GM19438 (cell line): ENCODE data around the gene DUSP14.
"Not testable (repeated sequence)": the region's sequence is repeated elsewhere in the genome, so short reads cannot be mapped to it uniquely, and the experiment has no call there.

Source experiments
- ATAC-seq: cut with Tn5 transposase; IDR thresholded peaks from one replicate; pipeline ENCODE4 v1.9.1; 2021; ENCODE audit warnings: low read depth; ENCODE audit not compliant: unreplicated experiment

Gene DUSP14

DNA sequence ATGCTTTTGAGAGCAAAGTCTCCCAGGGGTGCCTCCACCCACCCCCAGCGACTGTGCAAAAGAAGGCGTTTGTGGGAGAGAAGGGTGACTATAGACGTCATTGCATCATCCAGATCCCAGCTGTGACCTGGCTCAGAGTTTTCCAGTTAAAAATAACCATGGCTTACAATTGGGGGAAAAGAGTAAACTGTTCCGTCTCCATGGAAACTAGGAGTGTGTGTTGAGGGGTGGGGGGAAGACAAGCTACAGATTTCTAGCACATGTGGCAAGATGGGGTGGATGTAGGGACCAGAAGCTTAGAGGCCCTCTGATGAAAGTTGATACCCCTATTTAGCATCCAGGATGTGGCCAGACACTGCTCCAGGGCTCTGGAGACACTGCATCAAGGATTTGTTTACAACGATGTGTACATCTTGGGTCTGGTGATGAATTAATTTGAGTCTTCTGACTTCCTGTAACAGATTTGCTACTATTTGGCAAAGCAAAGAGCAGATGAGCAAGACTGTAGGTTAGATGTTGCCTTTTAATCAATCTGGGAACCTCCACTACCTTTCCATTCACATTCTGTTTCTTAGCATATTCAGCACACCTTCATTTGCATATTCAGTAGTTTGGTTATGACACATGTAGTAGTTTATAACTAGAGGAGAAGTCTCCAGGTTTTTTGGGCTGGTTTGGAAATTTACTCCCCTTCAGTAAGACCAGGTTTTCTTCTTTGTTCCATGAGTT is 6.2 kb upstream of the DUSP14 start:
- ATAC-seq: no peak

DNA sequence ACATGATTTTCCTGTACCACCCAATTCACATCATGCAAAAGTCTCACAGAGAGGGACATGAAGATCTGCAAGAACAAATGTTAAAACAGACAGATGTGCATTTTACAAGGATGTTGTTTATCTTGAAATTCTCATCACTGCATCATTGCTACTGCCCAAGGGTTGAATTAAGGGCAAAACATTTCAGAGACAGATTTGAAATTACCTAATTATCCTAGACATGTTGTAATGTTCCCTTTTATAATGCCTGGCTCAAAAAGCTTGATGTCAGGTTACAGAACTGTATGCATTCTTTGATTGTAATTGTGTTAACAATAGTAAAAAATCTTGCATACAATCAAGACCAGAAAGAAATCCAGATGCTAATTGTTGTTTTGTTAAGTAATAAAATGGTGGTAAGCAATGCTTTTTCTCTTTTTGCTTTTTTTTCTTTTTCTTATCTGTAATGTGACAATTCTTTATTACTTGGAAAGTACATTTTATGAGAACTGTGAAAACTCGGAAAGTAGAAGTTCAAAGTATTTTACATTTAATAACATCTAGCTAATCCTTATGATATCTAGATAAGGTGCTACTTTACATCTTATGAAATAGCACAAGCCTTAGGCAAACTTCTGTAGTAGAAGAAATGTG is 3.6 kb upstream of the DUSP14 start:
- ATAC-seq: no peak

DNA sequence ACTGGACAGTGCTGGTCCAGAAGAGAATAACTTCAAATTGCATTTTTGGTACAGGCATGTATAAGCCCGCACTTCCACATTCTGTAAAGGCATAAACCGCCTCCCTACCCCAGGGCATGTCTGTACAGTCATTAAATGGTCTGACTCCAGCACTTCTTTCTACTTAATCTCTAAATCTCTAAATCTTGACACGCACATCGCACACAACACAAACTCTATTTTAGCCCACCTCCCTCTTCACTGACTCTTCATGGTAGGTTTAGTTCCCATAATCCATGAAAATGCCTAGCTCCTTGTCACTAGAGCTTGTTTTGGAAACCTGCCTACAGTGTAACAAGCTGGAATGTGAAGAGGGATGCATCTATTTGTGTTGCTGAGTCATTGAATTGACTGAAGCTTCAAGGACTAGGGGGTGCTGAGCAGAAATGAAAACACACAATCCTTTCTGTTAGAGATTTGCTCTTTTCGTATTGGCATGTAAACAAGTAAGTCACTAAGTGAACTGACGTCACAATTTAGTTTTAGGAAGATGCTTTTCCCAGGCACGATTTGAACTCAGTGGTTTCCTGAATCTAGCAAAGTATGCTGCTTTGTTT is 1.6 kb upstream of the DUSP14 start:
- ATAC-seq: no peak

DNA sequence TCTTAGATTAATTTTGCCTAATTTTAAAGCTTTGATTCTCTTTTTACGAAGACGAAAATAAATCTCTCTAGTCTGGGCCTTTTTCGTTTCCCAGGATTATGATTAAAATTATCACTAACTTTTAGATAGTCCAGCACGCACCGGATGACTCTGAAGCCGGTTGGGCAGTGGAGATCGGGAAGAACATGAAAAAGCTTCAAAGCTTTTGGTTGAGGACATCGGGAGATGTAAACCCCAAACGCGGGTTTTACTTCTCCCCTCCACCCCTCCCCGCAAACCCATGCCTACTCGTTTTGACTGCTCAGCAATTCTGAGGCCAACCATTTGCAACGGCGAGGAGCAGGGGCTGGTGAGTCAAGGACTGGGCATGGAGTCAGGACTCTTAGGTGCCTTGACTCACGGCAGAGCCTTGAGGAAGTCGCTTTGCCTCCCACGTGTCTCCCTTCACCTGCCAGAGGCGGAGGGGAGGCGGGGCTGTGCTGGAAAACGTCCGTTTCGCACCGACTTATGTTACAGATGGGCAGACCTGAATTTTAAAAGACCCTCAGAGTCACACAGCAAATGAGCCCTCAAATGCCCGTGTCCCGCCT is 989 bp upstream of the DUSP14 start:
- no peak for ATAC-seq

DNA sequence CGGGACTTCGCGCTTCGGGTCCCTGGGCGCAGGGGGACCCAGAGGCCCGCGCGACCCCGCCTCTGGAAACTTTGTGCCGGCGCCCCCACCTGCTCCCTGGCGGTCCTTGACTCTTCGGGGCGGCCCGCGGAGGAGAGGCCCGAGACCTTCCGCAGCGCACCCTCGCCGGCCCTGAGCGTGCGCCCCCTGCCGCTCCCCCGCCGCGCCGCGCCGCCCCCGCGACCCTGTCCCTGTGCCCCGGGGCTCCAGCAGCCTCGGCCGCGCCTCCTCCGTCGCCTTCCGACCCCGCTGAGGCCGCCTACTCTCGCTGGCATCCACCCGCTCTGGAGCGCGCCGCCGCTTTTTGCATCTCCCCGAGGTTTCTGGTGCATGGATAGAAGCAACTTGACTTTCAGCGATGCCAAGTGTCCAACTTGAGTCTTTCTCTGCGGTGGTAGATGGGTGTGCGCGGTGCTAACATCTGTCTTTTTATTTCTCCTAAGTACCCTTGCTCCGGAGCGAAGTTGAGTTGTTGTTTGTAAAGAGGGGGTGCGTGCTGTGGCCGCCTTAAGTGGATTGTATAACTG is 414 bp downstream of the DUSP14 start:
- peak; percentile 51 for ATAC-seq

DNA sequence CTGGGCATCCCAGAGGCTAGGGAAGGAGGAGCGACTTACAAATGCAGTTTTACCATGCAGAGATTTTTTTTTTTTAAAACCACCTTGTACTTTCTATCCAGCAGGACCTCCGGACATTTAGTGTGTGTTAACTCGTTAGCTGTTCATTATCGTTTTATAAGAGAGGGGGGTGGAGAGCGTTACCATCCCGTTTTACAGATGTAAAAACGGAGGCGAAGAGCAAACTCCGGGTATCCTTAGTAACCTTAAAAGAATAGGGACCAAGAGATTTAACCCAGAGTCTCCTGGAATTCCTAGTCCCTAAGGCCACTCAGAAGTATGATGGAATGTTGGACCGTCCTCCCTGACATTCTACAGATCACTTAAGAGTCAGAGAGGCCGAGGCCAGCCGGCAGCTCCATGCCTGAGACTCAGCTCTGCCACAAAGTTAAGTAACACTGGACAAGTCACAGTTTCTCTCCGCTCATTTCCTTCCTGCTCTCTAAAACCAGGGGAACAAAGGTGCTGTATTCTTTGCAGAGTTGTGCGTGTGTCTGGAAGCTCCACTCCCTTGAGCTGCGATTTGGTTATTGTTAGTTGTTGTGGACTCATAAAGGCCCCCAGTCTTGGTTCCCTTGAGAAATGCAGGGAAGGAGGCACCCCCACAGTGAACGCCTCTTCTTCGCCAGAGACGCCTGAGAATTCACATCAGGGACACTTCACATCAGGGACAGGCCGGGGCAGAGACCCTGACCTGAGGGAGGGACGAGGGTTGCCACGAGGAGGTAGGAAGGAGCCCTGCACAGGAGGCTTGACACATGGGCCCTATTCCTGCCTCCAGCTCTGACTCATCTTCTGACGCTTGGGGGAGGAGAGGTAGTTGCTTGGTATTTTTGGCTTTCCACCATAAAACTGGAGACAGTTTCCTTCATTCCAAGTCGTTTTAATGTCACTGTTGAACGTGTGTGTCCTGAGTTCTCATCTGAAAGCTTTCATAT is 1.2 kb downstream of the DUSP14 start:
- ATAC-seq: no peak

DNA sequence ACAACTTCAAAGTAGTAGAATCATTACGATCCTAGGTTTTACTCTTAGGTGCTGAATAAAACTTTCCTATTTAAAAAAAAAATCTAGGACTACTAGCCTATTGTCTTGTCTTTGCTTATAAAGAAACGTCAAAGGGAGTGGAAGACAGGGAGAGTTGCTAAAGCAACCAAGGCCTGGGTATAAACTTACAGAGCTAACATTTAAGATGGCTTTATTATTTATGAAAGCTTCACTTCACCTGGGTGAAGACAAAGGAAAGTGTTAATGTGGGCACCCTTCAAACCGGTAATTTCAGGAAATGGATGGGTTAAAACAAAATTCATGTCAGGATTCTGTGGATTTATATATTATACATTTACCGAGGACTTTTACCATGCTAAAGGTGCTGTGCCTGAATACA is 2.5 kb downstream of the DUSP14 start:
- ATAC-seq: no peak

DNA sequence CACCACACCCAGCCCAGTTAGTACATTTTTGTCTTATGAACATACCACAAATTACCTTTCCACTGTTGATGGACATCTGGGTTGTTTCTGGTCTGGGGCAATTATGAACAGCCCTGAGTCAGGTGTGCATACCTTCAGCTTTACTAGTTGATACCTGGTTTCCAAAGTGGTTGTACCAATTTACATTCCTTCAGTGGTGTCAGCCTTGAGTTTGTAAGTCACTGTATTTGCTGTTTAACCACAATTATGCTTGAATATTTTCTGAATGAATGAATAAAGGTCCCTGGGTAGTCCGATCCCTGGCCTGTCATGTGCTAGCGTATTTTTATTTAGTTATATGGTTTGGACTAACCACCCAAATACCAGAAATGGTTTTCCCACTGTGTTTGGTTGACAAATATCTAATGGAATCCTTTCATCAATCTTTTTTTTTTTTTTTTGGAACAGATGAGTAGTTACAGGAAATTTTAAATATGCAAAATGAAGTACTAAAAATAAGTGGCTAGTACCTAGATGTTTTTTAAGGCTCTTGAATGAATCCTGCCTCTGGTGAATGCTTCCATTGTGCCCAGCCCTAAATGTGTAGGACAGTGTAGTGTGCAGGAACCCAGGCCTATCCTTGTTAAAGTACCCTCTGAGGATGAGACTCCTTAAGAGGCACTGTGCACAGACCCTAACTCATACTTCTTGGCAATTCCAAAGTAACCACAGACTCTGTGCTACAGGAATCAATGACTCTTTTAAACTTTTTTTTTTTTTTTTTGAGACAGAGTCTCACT is 3.7 kb downstream of the DUSP14 start:
- ATAC-seq: no peak

DNA sequence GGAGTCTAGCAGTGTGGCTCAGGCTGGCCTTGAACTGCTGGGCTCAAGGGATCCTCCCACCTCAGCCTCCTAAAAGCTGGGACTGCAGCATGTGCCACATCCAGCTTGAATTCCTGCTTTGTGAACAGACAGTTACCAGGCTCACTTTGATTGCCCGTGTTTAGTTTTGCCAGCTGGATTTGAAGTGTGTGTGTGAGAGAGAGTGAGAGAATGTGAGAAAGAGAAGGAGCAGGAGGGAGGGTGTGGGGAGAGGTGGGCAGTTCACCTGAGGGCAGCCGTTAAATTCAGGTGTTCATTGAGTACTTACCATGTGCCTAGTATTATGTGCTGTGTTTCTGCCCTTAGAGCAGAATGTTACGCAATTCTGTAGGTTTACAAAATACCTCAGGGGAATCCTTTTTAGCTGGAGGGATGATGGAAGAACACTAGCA is 4.7 kb downstream of the DUSP14 start:
- no peak for ATAC-seq

DNA sequence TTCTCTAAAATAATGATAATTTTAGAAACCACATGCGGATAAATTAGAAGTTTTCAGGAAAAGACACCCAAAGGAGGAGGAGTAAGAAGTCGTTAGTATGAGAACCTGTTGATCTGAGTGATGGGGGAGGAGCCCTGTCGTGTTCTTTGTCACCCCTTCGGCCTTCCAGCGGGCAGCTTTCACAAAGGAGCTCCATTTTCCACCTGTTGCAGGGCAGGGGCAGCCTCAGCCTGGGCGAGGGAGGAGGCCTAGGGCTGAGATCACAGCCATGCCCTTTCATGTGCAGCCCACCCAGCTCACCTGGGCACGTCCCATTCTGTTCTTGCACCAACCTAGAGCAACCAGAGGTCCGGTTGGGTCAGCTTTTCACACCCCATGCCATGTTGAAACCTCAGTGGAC is 5.3 kb downstream of the DUSP14 start:
- no peak for ATAC-seq

DNA sequence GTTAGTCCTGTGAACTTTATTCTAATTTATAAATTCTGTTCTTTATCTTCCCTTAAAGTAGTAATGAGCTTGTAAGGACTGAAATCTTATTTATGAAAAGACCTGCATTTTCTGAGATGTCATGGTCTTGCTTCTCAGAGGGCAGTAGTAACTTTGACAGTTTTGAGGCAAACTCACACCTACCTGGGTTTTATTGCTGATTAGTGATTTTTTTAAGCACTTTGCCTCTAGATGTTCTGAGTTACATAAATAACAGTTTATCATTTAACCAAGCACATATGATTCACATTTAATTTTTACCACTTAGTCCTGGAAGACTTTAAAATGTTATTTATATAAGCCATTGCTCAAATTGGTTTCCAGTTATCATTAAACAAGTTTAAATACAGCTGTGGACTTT is 10.7 kb downstream of the DUSP14 start:
- ATAC-seq: no peak

DNA sequence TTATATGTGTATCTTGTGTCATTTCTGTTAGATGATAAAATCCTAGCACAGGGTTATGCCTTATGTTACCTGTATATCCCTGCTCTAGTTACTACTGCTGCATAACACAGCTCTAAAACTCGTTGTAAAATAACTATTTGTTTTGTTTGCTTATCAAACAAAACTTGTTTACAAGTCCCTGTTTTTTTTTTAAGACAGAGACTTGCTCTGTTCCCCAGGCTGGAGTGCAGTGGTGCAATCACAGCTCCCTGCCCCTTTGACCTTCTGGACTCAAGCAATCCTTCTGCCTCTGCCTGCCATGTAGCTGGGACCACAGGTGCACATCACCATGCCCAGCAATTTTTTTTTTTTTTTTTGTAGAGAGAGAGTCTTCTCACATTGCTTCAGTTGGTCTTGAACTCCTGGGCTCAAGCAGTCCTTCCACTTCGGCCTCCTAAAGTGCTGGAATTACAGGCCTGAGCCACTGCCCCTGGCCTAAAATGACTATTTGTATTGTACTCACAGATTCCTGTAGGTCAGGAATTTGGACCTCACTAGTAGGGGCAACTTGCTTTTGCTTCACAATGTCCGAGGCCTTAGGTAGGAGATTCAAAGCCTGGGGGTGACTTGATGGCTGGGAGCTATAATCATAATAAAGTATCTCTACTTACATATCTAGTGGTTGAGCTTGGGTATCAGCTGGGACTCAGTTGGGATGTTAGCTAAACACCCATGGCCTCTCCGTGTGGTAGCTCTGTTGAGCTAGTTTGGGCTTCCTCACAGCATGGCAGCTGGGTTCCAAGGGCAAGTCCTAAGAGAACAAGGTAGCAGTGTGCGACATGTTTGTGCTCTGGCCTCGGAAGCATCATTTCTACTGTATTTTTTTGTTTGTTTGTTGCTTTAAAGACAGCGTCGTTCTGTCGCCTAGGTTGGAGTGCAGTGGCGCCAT is 12.6 kb downstream of the DUSP14 start:
- no peak for ATAC-seq

DNA sequence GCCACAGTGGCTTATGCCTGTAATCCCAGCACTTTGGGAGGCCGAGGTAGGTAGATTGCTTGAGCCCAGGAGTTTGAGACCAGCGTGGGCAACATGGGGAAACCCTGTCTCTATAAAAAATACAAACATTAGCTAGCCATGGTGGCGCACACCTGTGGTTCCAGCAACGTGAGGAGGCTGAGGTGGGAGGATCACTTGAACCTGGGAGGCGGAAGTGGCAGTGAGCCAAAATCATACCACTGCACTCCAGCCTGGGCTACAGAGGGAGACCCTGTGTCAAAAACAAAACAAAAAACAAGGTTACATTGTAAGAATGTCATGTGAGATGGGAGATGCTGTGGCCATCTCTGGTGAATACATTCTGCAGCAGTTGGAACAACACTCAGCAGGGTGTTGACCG is 13.5 kb downstream of the DUSP14 start:
- no peak for ATAC-seq

DNA sequence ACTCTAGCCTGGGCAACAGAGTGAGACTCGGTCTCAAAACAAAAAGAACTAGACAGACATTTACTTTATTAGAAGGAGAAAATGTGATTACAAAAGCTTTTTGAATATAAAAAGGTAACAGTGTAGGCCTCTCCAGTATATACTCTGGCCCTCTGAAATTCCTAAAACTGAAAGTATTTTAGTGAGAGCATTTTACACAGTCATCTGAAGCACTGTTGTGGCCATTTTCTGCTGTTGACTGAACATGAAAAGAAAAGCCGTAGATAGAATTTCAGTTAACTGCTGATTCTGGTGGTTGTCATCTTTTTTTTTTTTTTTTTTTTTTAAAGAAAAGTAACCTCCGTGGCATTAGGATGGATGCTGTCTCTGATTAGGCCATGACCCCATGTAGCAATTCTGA is 15.6 kb downstream of the DUSP14 start:
- ATAC-seq: no peak

DNA sequence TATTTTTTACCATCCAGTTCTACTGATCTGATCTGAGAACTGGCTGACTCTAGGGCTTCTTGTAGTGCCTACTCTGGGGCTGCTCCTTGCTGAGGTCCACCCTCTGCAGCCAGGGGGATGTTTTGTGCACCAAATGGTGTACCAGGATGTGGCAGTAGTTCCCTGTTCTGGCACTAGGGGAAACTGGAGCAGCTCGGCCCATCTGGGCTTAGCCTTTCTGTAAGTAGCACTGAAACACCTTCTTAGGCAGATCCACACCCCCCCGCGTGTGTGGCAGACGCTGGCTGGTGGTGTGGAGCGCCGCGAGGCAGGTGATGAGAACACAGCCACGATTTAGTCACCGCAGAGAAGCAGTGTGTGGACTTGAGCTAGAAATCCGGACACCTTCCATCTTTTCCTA is 17.0 kb downstream of the DUSP14 start:
- no peak for ATAC-seq

DNA sequence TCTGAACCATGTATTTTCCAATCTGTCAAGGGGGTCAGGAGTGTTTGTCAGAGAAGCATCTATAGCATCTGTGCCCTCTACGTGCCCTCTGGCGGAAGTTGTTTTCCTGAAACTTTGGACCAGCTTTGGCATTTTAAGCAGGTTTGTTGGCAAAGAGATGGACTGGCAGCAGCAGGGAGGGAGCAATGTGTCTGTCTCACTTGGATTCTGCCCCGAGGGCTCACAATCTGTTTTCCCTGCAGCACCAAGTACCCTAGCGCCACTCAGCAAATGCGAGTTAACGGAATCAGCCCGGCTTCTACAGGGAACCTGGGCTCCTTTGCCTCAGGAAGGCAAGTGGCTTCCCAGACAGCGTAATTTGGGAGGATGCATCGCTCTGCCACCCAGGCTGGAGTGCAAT is 17.4 kb downstream of the DUSP14 start:
- no peak for ATAC-seq

DNA sequence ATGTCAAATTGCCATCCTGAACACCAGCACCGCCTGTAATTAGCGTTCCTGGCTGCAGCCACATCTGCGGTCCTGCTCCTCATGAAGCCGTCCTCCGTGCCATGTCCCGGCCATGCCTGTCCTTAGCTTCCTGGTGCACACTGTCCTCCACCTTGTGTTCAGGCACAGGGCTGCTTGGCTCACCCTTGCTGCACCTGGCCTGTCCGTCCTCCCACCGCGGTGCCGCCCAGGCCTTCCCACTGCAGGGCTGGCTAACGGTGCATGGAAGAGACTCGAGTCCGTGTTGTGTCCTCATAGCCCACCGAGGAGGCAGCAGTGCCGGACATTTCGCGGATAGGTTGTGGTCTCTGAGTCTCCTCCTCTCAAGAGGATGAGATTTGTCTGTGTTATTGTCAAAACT is 20.4 kb downstream of the DUSP14 start:
- no peak for ATAC-seq

DNA sequence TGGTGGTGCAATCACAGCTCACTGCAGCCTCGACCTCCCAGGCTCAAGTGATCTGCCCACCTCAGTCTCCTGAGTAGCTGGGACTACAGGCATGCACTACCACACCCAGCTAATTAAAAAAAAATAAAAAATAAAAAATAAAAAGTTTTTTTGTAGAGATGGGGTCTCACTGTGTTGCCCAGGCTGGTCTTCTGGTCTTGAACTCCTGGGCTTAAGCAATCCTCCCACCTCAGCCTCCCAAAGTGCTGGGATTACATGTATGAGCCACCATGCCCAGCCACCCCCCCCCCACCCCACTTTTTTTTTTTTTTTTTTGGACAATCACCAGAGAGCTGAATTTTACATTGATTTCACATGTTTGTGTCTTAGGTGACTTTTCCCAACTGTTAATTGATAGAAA is 22.0 kb downstream of the DUSP14 start:
- not testable (repeated sequence) for ATAC-seq
